B cell (primary cell): Measurements from ENCODE around the gene LIMCH1. TPM values are rescaled to one million over a fixed set of nuclear protein-coding genes. Genes with fewer than 3 reads are reported as not detected.

Experiments used
- ATAC-seq: fragments of 200-7000 bp; cut with Tn5 transposase; one replicate; pipeline ENCODE4 v1.10.0; 2021; ENCODE audit warnings: low read depth, mild to moderate bottlenecking, moderate number of reproducible peaks, moderate library complexity
- CTCF ChIA-PET: fragments of 350-600 bp; sonication (Branson Sonifier 250); formaldehyde crosslinking; loops from one replicate; lab custom pipeline; 2021; ENCODE audit warnings: antibody characterized with exemption, inconsistent platforms; lab: Charles Lee
- POLR2A ChIA-PET: fragments of 350-600 bp; sonication (Branson Sonifier 250); formaldehyde crosslinking; loops from one replicate; lab custom pipeline; 2021; ENCODE audit warnings: antibody characterized with exemption; lab: Charles Lee
- DNase-seq: peaks from one replicate; pipeline ENCODE4 v3.0.0; 2013
- H2AFZ ChIP-seq: 2 replicates; pipeline ENCODE4 v1.6.1; 2012; ENCODE audit warnings: mild to moderate bottlenecking, low read depth, low read length; ENCODE audit not compliant: insufficient read depth, poor library complexity, severe bottlenecking
- H3K27ac ChIP-seq, 2 donors: 1 replicate in 1 of 2; 2 replicates in 1 of 2; pipeline ENCODE4 v1.5.1; 2012 to 2013; ENCODE audit warnings: low read length in 2 of 2, mild to moderate bottlenecking in 2 of 2, moderate library complexity in 1 of 2
- H3K27me3 ChIP-seq, 4 experiments: fragments of 200-600 bp in 1 of 4; sonication (generic) in 1 of 4; replicated peaks in 1 of 4; 1 replicate in 2 of 4; 2 replicates in 2 of 4; pipeline versions ENCODE4 v1.6.1 to v1.7.0; 2013 to 2016; ENCODE audit warnings: low read length in 3 of 4, mild to moderate bottlenecking in 2 of 4, mixed read lengths in 1 of 4, moderate library complexity in 1 of 4; ENCODE audit not compliant: insufficient read depth in 4 of 4, control insufficient read depth in 3 of 4; ENCODE audit errors: control extremely low read depth in 1 of 4
- H3K36me3 ChIP-seq, 2 experiments: replicated peaks in 1 of 2; 1 replicate in 1 of 2; 2 replicates in 1 of 2; pipeline versions ENCODE4 v1.6.1 to v1.7.1; 2013; ENCODE audit warnings: low read length in 1 of 2; ENCODE audit not compliant: insufficient read depth in 2 of 2, control insufficient read depth in 1 of 2; ENCODE audit errors: control extremely low read depth in 1 of 2, extremely low read depth in 1 of 2
- H3K4me1 ChIP-seq, 2 donors: fragments of 200-600 bp in 1 of 2; sonication (generic) in 1 of 2; 1 replicate in 1 of 2; 2 replicates in 1 of 2; pipeline versions ENCODE4 v1.5.1 to v1.6.1; 2013 to 2017; ENCODE audit warnings: low read length in 2 of 2; ENCODE audit not compliant: control insufficient read depth in 2 of 2, insufficient read depth in 2 of 2
- H3K4me2 ChIP-seq: replicated peaks from 2 replicates; pipeline ENCODE3; 2012; ENCODE audit warnings: mild to moderate bottlenecking, low read depth, low read length; ENCODE audit not compliant: poor library complexity, severe bottlenecking
- H3K4me3 ChIP-seq, 5 experiments: fragments of 200-600 bp in 1 of 5; sonication (generic) in 1 of 5; 1 replicate in 3 of 5; 2 replicates in 2 of 5; pipeline versions ENCODE4 v1.5.1 to v1.7.0; 2011 to 2016; ENCODE audit warnings: low read length in 4 of 5, mild to moderate bottlenecking in 4 of 5, low read depth in 2 of 5, control low read depth in 1 of 5, moderate library complexity in 1 of 5; ENCODE audit not compliant: insufficient read depth in 1 of 5; ENCODE audit errors: control extremely low read depth in 1 of 5, extremely low read depth in 1 of 5
- H3K79me2 ChIP-seq: fragments of 200-600 bp; sonication (generic); one replicate; pipeline ENCODE4 v1.6.0; 2016; ENCODE audit warnings: low read length; ENCODE audit not compliant: control insufficient read depth, insufficient read depth
- H3K9ac ChIP-seq: fragments of 200-600 bp; sonication (generic); 2 replicates; pipeline ENCODE4 v1.6.1; 2017; ENCODE audit warnings: mild to moderate bottlenecking, low read length, moderate library complexity
- H3K9me3 ChIP-seq, 3 donors: one replicate each; pipeline versions ENCODE4 v1.6.1 to v1.7.1; 2013; ENCODE audit warnings: low read length in 2 of 3; ENCODE audit not compliant: control insufficient read depth in 2 of 3, insufficient read depth in 1 of 3; ENCODE audit errors: control extremely low read depth in 1 of 3
- H4K20me1 ChIP-seq: 2 replicates; pipeline ENCODE4 v1.6.0; 2012; ENCODE audit warnings: mild to moderate bottlenecking, low read length; ENCODE audit not compliant: insufficient read depth, control insufficient read depth, poor library complexity, severe bottlenecking
- H3K27ac Mint-ChIP-seq: one replicate; pipeline ENCODE4 v1.8.0; 2021; ENCODE audit warnings: mixed read lengths
- H3K27me3 Mint-ChIP-seq: one replicate; pipeline ENCODE4 v1.8.0; 2021; ENCODE audit warnings: mixed read lengths
- H3K4me1 Mint-ChIP-seq: one replicate; pipeline ENCODE4 v1.8.0; 2021; ENCODE audit warnings: mixed read lengths
- H3K4me3 Mint-ChIP-seq: one replicate; pipeline ENCODE4 v1.8.0; 2021; ENCODE audit warnings: mixed read lengths
- H3K9me3 Mint-ChIP-seq: one replicate; pipeline ENCODE4 v1.8.0; 2022; ENCODE audit warnings: mixed read lengths; ENCODE audit not compliant: insufficient read depth
- EZH2 ChIP-seq: IDR thresholded peaks from 2 replicates; pipeline ENCODE4 v1.6.1; 2012; ENCODE audit warnings: borderline replicate concordance, low read depth, mild to moderate bottlenecking, moderate library complexity, low read length; ENCODE audit not compliant: insufficient read depth, poor library complexity, severe bottlenecking
- WGBS: methylation state at CpG from one replicate; pipeline ENCODE4 v1.1.5; 2013; ENCODE audit warnings: missing lambda C conversion rate; ENCODE audit not compliant: insufficient coverage; 5-methylcytosine and 5-hydroxymethylcytosine counted together
- intact Hi-C: fragments of 100-400 bp; cut with micrococcal nuclease; formaldehyde crosslinking; loops from one replicate; pipeline ENCODE4 v1.10.0; 2022
- polyA plus RNA-seq: library from polyadenylated mRNA; depleted of rRNA; stranded (reverse); fragments of >200 nt; gene quantifications from 2 replicates; pipeline ENCODE4 v1.2.3, GENCODE V29; 2012
- total RNA-seq, 2 donors: library from RNA; stranded (reverse); fragments of 120-200 nt in 1 of 2; gene quantifications; 1 replicate in 1 of 2; 2 replicates in 1 of 2; pipeline versions ENCODE4 v1.2.3 to v1.2.4, GENCODE V29; 2013 to 2022
- TF ChIP-seq, protein P1 (sequence below): fragments of 200-600 bp; IDR thresholded peaks from one replicate; pipeline ENCODE4 v1.8.0; 2022; ENCODE audit warnings: antibody characterized with exemption, mild to moderate bottlenecking

Gene LIMCH1
- total and polyA plus RNA-seq, 2 donors (not counting 1 experiment from before 2014, with no cell fraction given) = not detected

DNA sequence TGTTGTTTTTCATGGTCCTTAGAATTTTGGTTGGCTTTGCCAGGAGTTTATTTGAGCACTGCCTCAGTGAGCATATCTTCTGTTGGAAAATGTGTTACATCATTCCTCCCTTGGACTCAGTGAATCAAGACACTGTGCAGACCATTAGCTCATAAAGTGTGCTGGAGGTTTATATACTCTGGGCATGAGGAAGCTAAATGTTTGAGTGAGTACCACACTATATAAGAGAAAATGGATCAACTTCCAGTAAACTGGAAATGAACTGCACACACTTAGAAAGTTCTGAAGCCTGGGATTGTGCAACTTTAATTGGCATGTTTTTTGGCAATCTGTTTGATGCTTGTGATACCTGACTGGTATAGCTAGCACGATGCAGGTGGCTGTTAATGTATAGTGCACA, 75.9 kb downstream of the LIMCH1 start:
- Histone ChIP-seq H3K27me3 (peaks cover 0 to 3% (median 0%) of the 10 kb centered on the region in 4 experiments), H4K20me1 (no peaks in the 10 kb centered on the region), H3K9ac (no peak overlapping the region), H3K4me3 (no peak overlapping the region), H2AFZ (no peak overlapping the region), H3K4me1 (no peaks in the 10 kb centered on the region), H3K27ac (no peak overlapping the region), H3K9me3 (no peaks in the 10 kb centered on the region), H3K79me2 (no peaks in the 10 kb centered on the region), H3K4me2 (no peak overlapping the region), H3K36me3 (no peaks in the 10 kb centered on the region)
- Mint-ChIP-seq H3K27ac (no peak overlapping the region), H3K27me3 (peaks cover 11% of the 10 kb centered on the region), H3K4me1 (no peaks in the 10 kb centered on the region), H3K4me3 (no peak overlapping the region), H3K9me3 (no peaks in the 10 kb centered on the region)
- ChIA-PET CTCF (no interaction called here), POLR2A (no interaction called here)
- intact Hi-C loops = no loop called here
- ATAC-seq (no peak), DNase-seq (no peak)
- WGBS = 100% methylated on average over 1 of the region's 1 CpG
- TF ChIP-seq EZH2 = no peak

DNA sequence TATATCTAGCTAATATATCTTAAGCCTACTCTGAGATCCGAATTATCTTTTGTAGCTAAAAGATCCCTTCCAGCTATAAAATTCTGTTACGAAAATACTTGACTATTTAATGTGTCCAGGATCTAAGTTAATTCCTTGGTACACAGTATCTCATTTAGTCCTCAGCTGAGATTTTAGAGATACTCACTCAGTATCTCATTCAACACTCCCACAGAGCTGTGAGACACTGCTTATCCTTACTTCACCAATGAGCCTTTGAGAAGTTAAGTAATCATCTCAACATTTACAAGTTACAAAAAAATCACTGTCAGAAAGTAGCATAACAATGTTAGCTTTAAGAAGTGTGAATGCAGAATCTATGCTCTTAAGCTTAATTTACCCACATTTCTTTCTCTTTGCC, 76.6 kb downstream of the LIMCH1 start:
- Histone ChIP-seq H3K4me1 (no peaks in the 10 kb centered on the region), H3K9ac (no peak overlapping the region), H3K4me2 (no peak overlapping the region), H3K36me3 (no peaks in the 10 kb centered on the region), H3K27me3 (peaks cover 0 to 3% (median 0%) of the 10 kb centered on the region in 4 experiments), H3K4me3 (no peak overlapping the region), H3K79me2 (no peaks in the 10 kb centered on the region), H3K27ac (no peak overlapping the region), H2AFZ (no peak overlapping the region), H3K9me3 (peaks cover 0 to 4% (median 0%) of the 10 kb centered on the region in 3 donors), H4K20me1 (no peaks in the 10 kb centered on the region)
- 88% methylated on average over 1 of the region's 2 CpGs for WGBS
- intact Hi-C loops = no loop called here
- H3K4me1 Mint-ChIP-seq = no peaks in the 10 kb centered on the region
- H3K9me3 Mint-ChIP-seq = no peaks in the 10 kb centered on the region
- peaks cover 12% of the 10 kb centered on the region for H3K27me3 Mint-ChIP-seq
- TF ChIP-seq, protein P1, sequence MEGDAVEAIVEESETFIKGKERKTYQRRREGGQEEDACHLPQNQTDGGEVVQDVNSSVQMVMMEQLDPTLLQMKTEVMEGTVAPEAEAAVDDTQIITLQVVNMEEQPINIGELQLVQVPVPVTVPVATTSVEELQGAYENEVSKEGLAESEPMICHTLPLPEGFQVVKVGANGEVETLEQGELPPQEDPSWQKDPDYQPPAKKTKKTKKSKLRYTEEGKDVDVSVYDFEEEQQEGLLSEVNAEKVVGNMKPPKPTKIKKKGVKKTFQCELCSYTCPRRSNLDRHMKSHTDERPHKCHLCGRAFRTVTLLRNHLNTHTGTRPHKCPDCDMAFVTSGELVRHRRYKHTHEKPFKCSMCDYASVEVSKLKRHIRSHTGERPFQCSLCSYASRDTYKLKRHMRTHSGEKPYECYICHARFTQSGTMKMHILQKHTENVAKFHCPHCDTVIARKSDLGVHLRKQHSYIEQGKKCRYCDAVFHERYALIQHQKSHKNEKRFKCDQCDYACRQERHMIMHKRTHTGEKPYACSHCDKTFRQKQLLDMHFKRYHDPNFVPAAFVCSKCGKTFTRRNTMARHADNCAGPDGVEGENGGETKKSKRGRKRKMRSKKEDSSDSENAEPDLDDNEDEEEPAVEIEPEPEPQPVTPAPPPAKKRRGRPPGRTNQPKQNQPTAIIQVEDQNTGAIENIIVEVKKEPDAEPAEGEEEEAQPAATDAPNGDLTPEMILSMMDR = no peak
- TF ChIP-seq EZH2 = no peak
- ATAC-seq (no peak), DNase-seq (no peak)
- H3K4me3 Mint-ChIP-seq = no peak overlapping the region
- POLR2A ChIA-PET = no interaction called here
- CTCF ChIA-PET = no interaction called here
- H3K27ac Mint-ChIP-seq = no peak overlapping the region
